GM19328 (cell line): ENCODE results near the gene CEACAM21.

ENCODE experiments used
- ATAC-seq: cut with Tn5 transposase; IDR thresholded peaks from one replicate; pipeline ENCODE4 v1.9.1; 2021; ENCODE audit warnings: mild to moderate bottlenecking, moderate library complexity; ENCODE audit not compliant: unreplicated experiment

CEACAM21 gene

DNA sequence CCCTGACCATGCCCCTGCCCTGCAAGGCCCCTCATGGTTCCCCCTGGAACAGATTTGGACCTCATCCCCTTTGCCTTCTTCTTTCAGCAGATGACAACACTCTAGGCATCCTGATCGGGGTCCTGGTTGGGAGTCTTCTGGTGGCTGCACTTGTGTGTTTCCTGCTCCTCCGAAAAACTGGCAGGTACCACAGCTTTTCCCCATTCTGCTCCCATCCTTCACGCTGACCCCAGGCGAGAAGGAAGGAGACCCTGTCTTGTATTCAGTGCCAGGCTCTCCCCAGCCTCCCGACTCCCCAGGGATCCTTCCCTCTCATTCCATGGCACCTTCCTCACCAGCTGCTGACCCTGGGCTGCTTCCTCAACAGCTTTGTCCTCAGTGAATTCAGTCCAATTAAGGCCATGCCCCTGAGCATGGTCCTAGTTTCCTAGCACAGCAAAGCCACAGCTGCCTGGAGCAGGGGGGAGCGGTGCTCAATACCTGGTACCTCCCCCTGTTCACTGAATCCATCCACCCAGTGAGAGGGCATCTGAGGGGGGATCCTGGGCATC lies 8.4 kb downstream of the CEACAM21 start:
- no peak for ATAC-seq

- ATAC-seq = no peak
Observed at GRCh38 chr19:41584931-41585330, 9.0 kb downstream of the CEACAM21 start.

DNA sequence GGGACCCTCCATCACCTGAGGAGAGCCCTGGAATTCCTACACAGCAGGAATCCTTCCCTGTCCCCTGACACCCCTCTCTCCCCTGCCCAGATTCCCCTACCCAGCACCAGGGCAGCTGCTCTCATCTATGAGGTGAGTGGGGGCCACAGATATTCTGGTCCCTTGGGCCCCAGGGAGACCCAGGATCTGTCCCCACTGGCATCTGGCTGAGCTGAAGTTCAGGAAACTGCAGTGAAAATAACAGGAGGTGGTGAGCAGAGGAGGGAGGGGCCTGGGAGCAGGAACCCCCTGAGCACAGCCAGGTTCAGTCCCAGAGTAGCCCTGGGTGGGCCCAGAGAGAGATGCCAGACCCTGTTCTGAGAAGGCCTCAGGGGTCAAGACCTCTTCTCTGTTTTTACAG lies 10.1 kb downstream of the CEACAM21 start:
- no peak for ATAC-seq

- no peak for ATAC-seq
Observed at GRCh38 chr19:41587101-41587837, 11.3 kb downstream of the CEACAM21 start.

DNA sequence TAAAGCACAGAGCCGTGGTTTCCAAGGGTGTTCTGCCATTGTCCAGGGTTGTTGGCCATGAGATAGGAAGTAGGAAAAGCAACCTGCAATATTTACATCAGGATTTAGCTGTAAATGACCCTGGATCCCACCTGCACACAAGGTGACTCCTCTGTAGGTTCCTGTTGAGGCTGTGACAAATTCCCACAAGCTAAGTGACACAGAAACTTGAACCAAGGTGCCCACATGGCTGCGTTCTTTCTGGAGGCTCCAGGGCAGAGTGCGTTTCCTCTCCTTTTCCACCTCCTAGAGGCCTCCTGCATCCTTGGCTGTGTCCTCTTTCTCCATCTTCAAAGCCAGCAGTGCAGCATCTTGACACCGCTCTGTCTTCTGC lies 11.9 kb downstream of the CEACAM21 start:
- no peak for ATAC-seq

DNA sequence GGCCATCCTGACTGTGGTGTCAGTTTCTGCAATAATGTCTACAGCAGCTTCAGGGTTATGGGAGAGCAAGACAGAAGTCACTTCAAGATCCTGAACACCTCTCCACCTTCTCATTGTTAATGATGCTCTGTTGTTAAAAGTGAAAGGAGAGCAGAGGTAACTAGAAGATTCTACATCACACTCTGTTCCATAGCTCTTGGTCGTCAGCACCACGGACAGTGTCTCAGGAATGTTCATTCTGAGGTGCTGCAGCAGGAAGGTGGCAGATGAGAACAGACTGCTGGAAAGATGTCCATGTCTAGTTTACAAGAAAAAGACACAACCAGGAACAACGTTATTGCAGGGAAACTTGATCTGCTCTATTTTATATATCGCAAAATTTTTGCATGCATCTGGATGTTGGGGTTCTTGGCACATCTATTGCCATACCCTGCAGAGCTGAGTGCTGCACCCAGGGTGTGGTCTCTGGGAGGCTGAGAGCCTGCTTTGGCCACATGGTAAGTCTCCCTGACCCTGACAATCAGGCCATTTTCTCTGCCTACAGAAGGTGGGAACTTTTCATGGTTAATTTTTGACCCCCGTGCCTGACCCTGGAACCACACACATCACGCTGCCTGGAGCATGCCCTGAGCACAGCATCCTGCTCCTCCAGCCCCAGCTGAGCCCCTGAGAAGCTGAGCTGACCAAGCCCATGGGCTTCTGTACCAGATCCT lies 12.7 kb downstream of the CEACAM21 start:
- ATAC-seq = no peak

GRCh38 chr19:41589371-41589770 lies 13.4 kb downstream of the CEACAM21 start:
- no peak for ATAC-seq

DNA sequence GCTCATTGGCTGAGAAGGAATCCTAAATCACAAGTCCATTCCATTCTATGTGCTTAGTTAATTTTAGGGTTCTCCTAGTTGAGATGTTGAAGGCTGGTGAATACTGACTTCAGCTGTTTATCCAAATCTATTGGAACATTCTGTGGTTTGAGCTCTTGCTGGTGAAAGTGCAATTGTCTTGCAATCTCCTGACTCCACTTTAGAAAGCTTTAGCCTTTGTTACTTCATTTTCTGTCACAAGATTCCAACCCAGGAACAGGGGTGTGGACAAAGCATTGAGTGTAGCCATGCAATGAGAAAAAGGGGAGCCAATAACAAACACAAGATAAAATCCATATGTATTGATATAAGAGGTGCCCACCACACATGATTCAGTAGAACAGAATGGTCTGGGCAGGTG lies 15.0 kb downstream of the CEACAM21 start:
- no peak for ATAC-seq

- ATAC-seq = no peak
Observed at GRCh38 chr19:41591951-41592562, 16.1 kb downstream of the CEACAM21 start.

- ATAC-seq = no peak
Observed at GRCh38 chr19:41595258-41595889, 19.4 kb downstream of the CEACAM21 start.

- no peak for ATAC-seq
Observed at GRCh38 chr19:41595890-41596280, 19.9 kb downstream of the CEACAM21 start.

DNA sequence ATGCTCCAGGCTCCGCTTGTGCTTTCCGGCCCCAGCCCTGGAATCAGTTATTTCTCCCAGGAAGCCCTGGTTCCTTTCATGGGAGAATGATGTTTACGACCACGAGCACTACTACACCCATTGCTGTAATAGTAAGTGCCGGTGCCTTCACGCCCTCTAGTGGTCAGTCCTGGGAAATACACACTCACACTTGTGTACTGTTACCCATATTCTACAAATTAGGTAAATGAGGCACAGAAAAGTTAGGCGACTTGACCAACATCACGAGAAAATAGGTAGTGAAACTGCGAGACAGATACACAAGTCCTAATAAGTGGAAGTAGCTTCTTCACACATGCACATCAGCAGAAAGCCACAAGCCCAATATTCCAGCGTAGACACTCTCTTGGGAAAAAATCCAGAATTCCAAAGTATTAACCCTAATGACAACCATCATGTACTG lies 21.7 kb downstream of the CEACAM21 start:
- no peak for ATAC-seq

DNA sequence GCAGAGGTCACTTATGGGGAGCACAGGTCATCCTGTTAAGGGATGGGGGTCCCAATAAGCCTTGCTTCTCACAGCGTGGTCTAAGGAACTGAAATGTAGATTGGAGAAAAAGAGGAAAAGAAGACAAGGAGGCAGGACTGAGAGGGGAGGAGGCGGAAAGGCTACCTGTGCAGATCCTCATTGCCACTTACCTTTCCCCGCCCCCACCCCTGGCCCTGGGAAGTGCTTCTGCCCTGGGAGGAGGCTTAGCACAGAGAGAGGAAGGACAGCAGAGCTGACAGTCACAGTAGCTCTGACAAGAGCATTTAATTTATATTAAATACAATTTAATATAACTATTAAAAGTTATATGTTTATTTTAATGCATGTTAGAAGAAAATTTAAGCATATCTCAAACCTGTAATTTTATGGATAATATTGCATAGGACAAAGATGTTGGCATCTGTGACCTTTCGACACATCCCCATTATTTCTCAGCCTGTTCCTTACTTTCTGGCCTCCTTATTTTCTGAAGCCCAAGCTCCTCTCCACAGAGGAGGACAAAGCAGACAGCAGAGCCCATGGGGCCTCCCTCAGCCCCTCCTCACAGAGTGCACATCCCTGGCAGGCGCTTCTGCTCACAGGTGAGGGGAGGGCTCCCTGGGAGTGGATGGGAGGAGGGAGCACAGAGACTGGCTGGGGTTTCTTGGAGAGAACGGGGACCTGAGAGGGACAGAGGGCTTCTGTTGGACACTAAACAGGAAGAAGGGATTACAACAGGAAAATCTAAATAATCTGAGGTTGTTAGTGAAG lies 23.4 kb downstream of the CEACAM21 start:
- no peak for ATAC-seq

GRCh38 chr19:41601771-41602170 lies 25.8 kb downstream of the CEACAM21 start:
- no peak for ATAC-seq

DNA sequence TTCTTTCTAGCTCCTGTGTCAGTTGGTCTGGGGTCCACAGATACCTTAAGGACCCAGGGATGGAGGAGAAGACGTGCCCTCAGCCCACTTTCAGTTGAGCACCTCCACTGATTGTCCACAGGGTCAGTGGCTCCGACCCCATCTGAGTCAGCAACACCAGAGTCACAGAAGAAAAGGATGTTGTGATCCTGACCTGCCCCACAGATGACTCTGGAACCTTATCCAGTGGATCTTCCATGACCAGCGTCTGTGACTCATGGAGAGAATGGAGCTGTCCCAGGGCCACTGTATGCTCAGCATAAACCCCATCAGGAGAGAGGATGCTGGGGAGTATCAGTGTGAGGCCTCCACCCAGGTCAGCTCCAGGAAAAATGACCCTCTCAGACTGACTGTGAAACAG lies 28.9 kb downstream of the CEACAM21 start:
- no peak for ATAC-seq

GRCh38 chr19:41606215-41606837 lies 30.4 kb downstream of the CEACAM21 start:
- no peak for ATAC-seq

DNA sequence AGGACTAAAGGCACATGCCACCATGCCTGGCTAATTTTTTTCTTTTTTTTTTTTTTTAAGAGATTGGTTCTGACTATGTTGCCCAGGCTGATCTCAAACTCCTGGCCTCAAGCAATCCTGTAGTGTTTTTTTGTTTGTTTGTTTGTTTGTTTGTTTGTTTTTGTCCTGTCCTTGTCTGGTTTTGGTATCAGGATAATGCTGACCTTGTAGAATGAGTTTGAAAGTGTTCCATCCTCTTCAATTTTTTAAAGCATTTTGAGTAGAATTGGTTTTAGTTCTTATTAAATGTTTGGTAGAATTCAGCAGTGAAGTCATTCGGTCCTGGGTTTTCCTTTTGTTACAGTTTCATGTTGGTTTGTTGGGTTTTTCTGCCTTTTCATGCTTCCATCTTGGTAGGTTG lies 31.7 kb downstream of the CEACAM21 start:
- ATAC-seq = no peak

DNA sequence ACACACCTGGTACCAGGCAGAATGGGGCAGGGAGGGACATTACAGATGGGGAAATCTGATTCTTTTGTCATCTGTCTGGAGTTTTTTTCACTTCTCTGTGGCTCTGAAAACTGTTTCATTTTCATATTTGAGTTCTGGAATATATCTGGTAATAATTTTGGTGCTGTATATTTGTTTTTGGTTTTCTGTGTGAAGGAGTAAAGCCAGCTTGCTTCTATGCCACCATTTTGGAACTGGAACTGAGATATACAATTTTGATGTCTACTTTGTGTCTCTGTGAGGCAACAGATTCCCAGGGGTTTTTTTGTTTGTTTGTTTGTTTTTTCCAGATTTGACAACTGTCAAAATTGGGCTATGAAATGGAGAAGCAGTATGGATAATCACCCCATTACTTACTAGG lies 34.8 kb downstream of the CEACAM21 start:
- no peak for ATAC-seq

DNA sequence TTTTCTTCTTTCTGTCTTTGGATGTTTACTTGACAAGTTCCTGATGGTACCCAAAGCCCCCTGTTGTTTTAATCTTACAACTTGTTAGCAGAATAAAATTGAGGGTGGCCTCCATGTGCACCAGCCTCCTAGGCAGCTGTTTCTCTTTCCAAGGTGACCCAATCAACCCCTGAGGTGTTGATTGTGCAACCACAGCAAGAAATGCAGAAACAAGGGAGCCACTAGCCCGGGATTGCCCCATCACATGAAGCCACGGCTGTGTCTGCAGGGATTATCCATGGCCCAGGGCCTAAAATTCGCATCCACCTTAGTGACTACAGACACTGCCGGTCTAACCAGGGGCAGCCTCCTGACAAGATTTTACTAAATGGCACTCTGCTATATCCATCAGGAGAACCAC lies 36.5 kb downstream of the CEACAM21 start:
- ATAC-seq = no peak

DNA sequence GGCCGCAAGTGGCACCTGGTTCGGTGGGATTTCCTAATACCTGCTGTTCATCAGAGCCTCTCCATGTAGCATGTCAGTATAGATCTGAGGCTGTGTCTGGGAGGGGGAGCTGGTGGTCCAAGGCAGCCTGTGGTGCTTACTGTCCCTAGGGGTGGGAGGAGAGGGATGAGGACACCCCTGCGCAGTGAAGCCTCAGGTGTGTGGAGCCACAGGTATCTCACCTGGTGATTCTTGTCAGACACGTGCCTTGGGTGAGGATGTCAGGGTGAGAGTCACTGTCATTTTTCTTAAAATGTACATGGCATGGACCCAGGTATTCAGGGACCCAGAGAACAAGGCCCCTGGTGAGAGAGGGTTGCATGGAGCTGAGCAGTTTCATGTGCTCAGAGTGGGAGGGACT lies 39.2 kb downstream of the CEACAM21 start:
- ATAC-seq = no peak
